ENCODE measurements around the gene NINL.
"Not testable (repeated sequence)": the region's sequence is repeated elsewhere in the genome, so short reads cannot be mapped to it uniquely, and the experiment has no call there.

NINL gene

GRCh38 chr20:25510202-25510601 is 75.1 kb downstream of the NINL start:
- DNase-seq (ENCODE audit: low read depth) = no peak
- TF ChIP-seq CTCF (conservative IDR thresholded peaks at IDR 0.05; ENCODE audit: low read depth, low read length) = no peak
- H3K4me3 ChIP-seq (ENCODE audit: low read depth, low read length) = no peak overlapping the region

- TF ChIP-seq CTCF (conservative IDR thresholded peaks at IDR 0.05; ENCODE audit: low read depth, low read length) = no peak
- no peak for DNase-seq (ENCODE audit: low read depth)
- H3K4me3 ChIP-seq (ENCODE audit: low read depth, low read length) = no peak overlapping the region
Measured at GRCh38 chr20:25509084-25509483, 76.2 kb downstream of the NINL start.

- DNase-seq (ENCODE audit: low read depth) = peak; percentile 91
- TF ChIP-seq CTCF (conservative IDR thresholded peaks at IDR 0.05; ENCODE audit: low read depth, low read length) = no peak
- H3K4me3 ChIP-seq (ENCODE audit: low read depth, low read length) = no peak overlapping the region
Measured at GRCh38 chr20:25508083-25508770, 77.1 kb downstream of the NINL start.

GRCh38 chr20:25507385-25508082 is 77.8 kb downstream of the NINL start:
- DNase-seq (ENCODE audit: low read depth) = no peak
- no peak overlapping the region for H3K4me3 ChIP-seq (ENCODE audit: low read depth, low read length)
- peak; percentile 5 for TF ChIP-seq CTCF (conservative IDR thresholded peaks at IDR 0.05; ENCODE audit: low read depth, low read length)

GRCh38 chr20:25504366-25505135 is 80.8 kb downstream of the NINL start:
- no peak for TF ChIP-seq CTCF (conservative IDR thresholded peaks at IDR 0.05; ENCODE audit: low read depth, low read length)
- no peak for DNase-seq (ENCODE audit: low read depth)
- no peak overlapping the region for H3K4me3 ChIP-seq (ENCODE audit: low read depth, low read length)

GRCh38 chr20:25503936-25504335 is 81.4 kb downstream of the NINL start:
- H3K4me3 ChIP-seq (ENCODE audit: low read depth, low read length) = no peak overlapping the region

GRCh38 chr20:25503051-25503639 is 82.2 kb downstream of the NINL start:
- not testable (repeated sequence) for H3K4me3 ChIP-seq (ENCODE audit: low read depth, low read length); DNase-seq (ENCODE audit: low read depth)

More at GRCh38 chr20:25503936-25504335, 81.4 kb downstream of the NINL start:
- DNase-seq (ENCODE audit: low read depth) = no peak
- no peak for TF ChIP-seq CTCF (conservative IDR thresholded peaks at IDR 0.05; ENCODE audit: low read depth, low read length)
